GM10248 (cell line): ENCODE measurements around the gene LTF.

Source experiments
- CTCF ChIA-PET: fragments of 300-600 bp; sonication (Branson Sonifier 250); formaldehyde crosslinking; extraction: SDS; loops from one replicate; lab custom pipeline; 2021; ENCODE audit warnings: antibody characterized with exemption; lab: Yijun Ruan, JAX
- POLR2A ChIA-PET: fragments of 350-650 bp; sonication (Branson Sonifier 250); formaldehyde crosslinking; extraction: SDS; loops from one replicate; lab custom pipeline; 2020; ENCODE audit warnings: antibody characterized with exemption; lab: Yijun Ruan, JAX
- DNase-seq: peaks from one replicate; pipeline ENCODE4 v3.0.0; 2012; ENCODE audit errors: extremely low spot score
- CTCF ChIP-seq: IDR thresholded peaks from 2 replicates; pipeline ENCODE4 v1.5.1; 2012; ENCODE audit warnings: mild to moderate bottlenecking, low read depth; ENCODE audit errors: extremely low read depth, missing control alignments, control extremely low read depth

Gene LTF

GRCh38 chr3:46489875-46490274 is 25.2 kb upstream of the LTF start:
- ChIA-PET POLR2A (interaction anchor here (0.6 kb wide), 1 partner anchor 487 kb away, joined by 4 read pairs; no protein-coding TSS in a partner anchor), CTCF (interaction anchor here (0.9 to 7.3 kb wide), 27 partner anchors 10 to 405 kb away, joined by 3 to 168 read pairs (median 16); partner anchors contain the start of genes LRRC2 and RTP3)
- DNase-seq, result no peak
- TF ChIP-seq CTCF, result no peak

GRCh38 chr3:46489381-46489780 is 24.7 kb upstream of the LTF start:
- CTCF ChIA-PET, result interaction anchor here (0.9 to 7.3 kb wide), 37 partner anchors 9 to 406 kb away, joined by 3 to 168 read pairs (median 11); partner anchors contain the start of genes LRRC2 and RTP3
- DNase-seq, result no peak
- POLR2A ChIA-PET, result interaction anchor here (0.6 kb wide), 1 partner anchor 488 kb away, joined by 4 read pairs; no protein-coding TSS in a partner anchor
- TF ChIP-seq CTCF, result no peak

- ChIA-PET CTCF (interaction anchor here (0.6 to 7.3 kb wide), 61 partner anchors 7 to 881 kb away, joined by 3 to 168 read pairs (median 5); partner anchors contain the start of genes LRRC2 and RTP3), POLR2A (no interaction called here)
- peak; percentile 95 for DNase-seq
- TF ChIP-seq CTCF, result peak; percentile 100
Measured at GRCh38 chr3:46488735-46489361, 24.1 kb upstream of the LTF start.

GRCh38 chr3:46485779-46486175 is 21.1 kb upstream of the LTF start:
- no peak for TF ChIP-seq CTCF
- DNase-seq, result no peak
- ChIA-PET CTCF (interaction anchor here (1.3 to 4.4 kb wide), 4 partner anchors 72 to 144 kb away, joined by 3 to 22 read pairs (median 8); no protein-coding TSS in a partner anchor), POLR2A (no interaction called here)

GRCh38 chr3:46484911-46485778 is 20.4 kb upstream of the LTF start:
- ChIA-PET CTCF (interaction anchor here (0.9 to 4.4 kb wide), 5 partner anchors 73 to 272 kb away, joined by 3 to 22 read pairs (median 6); no protein-coding TSS in a partner anchor), POLR2A (no interaction called here)
- no peak for DNase-seq
- no peak for TF ChIP-seq CTCF

GRCh38 chr3:46484388-46484787 is 19.7 kb upstream of the LTF start:
- DNase-seq, result no peak
- ChIA-PET CTCF (interaction anchor here (1.0 to 4.4 kb wide), 5 partner anchors 19 to 145 kb away, joined by 3 to 22 read pairs (median 6); no protein-coding TSS in a partner anchor), POLR2A (no interaction called here)
- no peak for TF ChIP-seq CTCF
